ENCODE results near the gene MCAM.
A peak's percentile ranks its signal among the peaks of the same experiment; 100 is the strongest.

- TF ChIP-seq CTCF (IDR thresholded peaks at IDR 0.05) = no peak
- peak; percentile 75 to 94 (median 86) for TF ChIP-seq POLR2AphosphoS5 (IDR thresholded peaks at IDR 0.05)
Measured at GRCh38 chr11:119334174-119334930, 17.4 kb upstream of the MCAM start, which contains the start of gene RNF26.
